Measurements from ENCODE around the gene ZMAT3.

DNA sequence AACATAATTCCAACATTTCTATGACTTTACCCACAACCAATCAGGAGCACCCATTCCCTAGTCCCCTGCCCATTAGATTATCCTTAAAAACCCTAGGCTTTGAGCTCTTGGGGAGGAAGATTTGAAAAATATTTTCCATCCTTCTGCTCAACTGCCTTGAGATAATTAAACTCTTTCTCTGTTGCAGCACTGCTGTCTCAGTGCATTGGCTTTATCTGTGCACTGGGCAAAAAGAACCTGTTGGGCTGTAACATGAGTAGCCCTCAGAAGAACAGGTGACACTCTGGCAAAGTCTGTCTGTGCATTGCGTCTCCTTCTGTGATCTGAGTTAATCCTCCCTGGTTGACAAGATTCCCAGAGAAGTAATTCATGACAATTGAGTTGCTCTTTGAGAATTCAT, 83.9 kb downstream of the ZMAT3 start:
- TF ChIP-seq, protein P1, sequence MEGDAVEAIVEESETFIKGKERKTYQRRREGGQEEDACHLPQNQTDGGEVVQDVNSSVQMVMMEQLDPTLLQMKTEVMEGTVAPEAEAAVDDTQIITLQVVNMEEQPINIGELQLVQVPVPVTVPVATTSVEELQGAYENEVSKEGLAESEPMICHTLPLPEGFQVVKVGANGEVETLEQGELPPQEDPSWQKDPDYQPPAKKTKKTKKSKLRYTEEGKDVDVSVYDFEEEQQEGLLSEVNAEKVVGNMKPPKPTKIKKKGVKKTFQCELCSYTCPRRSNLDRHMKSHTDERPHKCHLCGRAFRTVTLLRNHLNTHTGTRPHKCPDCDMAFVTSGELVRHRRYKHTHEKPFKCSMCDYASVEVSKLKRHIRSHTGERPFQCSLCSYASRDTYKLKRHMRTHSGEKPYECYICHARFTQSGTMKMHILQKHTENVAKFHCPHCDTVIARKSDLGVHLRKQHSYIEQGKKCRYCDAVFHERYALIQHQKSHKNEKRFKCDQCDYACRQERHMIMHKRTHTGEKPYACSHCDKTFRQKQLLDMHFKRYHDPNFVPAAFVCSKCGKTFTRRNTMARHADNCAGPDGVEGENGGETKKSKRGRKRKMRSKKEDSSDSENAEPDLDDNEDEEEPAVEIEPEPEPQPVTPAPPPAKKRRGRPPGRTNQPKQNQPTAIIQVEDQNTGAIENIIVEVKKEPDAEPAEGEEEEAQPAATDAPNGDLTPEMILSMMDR (IDR thresholded peaks at IDR 0.05), result no peak
- no peak for TF ChIP-seq POLR2A (IDR thresholded peaks at IDR 0.05)

All from esophagus squamous epithelium (tissue), 4 donors.